T-helper 1 cell (primary cell): ENCODE measurements around the gene WSB2.
"Not testable (repeated sequence)": the region's sequence is repeated elsewhere in the genome, so short reads cannot be mapped to it uniquely, and the experiment has no call there.

ENCODE experiments used
- DNase-seq, 5 donors: peaks; one replicate each; pipeline ENCODE4 v3.0.0-alpha.2; 2012 to 2020
- total RNA-seq, 4 donors: gene quantifications; one replicate each; lab custom pipeline; 2026; lab: John Stamatoyannopoulos, UW

Gene WSB2
- total RNA-seq: 20.1 to 25.8 (median 22.3) reads per million in 4 donors

DNA sequence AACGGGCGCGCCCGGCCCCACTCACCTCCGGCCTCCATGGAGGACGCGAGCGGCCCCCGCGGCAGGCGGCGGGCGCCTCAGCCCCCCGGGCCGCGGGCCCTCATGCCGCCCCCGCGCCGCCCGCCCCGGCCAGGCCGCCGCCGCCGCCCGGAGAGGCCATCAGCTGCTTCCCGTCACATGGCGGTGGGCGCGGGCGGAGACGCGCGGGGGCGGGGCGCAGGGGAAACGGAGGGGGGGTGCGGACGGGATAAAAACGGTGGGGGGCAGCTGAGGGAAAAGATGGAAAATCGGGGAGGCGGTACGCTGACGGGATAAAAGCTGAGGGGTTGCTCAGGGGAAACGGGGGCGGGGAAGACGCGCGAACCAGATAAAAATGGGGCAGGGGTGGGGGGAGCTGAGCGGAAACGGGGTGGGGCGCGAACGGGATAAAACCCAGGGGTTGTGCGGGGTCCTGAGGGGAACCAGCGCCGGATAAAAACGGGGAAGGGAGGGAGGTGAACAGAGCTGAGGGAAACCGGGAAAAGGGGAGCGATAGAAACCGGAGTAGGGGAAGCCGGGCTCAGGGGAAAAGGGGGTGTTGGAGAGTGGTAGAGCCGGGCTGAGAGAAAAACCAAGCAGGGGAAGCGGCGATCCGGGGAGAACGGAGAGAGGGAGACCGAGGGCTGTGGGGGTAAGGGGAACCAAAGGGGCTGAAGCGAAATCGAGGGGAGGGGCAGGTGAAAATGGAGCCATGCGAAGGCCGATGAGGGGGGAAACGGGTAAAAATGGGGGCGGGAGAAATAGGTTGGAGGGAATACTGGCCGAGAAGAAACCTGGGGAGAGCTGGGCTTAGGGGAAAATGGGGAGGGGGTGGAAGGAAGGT, at the start of gene WSB2:
Gene WSB2 (minus strand): TSS at position 169 of the 862 bp plus-strand sequence. CDS start 131 bp downstream, at position 38.
- DNase-seq: peak; percentile 31 to 52 (median 38)

DNA sequence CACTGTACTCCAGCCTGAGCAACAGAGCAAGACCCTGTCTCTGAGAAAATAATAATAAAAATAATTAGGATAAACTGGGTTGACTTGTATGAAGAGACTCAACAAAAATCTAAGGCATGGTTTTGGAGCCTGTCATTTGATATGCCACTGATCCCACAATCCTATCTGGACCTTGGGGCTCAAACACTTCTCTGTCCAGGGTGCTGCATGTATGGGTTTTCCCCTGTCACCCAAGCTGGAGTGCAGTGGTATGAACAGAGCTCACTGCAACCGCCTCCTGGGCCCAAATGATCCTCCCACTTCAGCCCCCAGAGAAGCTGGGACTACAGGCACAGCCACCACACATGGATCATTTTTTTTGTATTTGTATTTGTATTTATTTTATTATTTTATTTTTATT, 48.1 kb upstream of the WSB2 start:
- DNase-seq: no peak

DNA sequence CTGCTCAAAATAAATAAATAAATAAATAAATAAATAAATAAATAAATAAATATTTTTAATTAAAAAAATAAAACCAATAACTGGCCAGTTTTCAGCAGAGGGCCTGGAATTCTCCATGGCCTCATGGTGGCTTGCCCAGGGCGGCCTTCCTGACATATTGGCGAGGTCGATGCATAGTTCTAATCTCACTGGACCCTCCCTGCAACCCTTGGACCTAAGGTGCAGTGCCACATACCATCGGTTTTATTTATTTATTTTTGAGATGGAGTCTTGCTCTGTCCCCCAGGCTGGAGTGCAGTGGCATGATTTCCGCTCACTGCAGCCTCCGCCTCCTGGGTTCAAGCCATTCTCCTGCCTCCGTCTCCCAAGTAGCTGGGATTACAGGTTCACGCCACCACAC, 46.7 kb upstream of the WSB2 start:
- no peak for DNase-seq

DNA sequence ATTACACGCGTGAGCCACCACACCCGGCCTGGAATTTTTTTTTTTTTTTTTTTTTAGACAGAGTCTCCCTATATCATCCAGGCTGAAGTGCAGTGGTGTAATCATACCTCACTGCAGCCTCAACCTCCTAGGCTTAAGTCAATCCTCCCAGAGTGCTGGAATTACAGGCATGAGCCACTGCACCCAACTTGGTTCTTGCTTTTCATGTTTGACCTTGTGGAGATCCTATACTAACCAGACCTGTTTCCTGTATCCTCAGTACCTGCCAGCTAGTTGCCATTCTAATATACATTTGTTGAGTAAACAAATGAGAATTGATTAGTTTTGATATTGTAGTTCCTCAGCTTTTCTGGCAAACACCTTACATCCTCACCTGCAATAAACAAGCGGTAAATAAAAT, 46.0 kb upstream of the WSB2 start:
- DNase-seq: no peak

DNA sequence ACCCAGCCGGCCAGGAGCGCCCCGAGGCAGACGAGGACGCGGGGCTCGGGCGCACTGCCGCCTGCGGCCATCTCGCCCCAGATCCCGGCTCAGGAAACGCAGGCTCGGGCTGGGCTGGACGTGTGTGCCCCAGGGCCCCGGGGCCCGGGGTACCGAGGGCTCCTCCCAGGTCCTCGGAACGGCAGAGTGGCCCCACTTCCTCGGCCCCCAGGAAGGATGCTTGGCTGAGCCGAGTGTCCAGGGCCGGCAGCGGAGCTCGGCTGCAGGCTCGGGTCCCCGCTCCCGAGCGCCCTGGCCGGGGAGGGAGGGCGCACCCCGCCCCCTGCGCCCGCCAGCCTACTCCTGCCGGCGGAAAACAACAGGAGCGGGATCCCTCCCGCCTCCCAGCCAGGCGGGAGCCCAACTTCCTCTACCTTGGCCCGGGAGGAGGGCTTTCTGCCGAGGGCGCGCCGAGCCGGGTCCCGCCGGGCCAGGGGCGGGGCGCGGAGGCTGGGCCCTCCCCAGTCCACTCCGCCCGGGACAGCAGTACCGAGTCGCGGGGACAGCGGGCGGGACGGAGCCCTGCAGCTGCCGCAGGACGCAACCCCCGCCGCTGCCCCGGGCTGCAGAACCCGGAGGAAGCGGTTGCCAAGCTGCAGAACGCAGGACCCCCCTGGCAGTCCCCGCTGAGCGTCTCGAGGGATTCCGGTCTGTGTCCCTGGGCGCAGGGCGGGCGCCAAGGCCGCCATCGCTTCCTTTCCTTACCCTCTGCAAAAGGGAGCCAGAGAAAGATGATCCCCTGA, 42.8 kb upstream of the WSB2 start, which contains the start of gene VSIG10:
Gene VSIG10 (minus strand): TSS at position 411 of the 782 bp plus-strand sequence. CDS start 340 bp downstream, at position 71.
- peak in 4 of 5 donors; percentile 3 to 13 (median 8) for DNase-seq

DNA sequence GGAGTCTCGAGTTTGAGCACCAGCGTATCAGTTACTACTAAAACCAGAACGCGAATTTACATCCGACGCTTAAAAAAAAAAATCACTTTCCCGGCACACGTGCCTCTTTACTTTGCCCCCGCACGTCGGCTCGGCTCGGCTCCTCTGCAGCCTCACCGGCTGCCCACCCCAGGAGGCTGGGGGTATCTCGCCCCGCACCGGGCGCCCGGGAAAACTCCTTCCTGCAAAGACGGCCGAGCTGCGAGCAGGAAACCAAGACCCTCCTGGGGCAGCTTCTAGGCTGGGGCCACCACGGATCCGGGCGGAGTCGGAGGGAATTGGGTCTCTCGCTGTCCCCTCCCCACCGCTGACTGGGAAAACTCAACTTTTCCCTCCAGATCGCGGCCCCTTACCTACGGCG, 42.2 kb upstream of the WSB2 start:
- no peak for DNase-seq

DNA sequence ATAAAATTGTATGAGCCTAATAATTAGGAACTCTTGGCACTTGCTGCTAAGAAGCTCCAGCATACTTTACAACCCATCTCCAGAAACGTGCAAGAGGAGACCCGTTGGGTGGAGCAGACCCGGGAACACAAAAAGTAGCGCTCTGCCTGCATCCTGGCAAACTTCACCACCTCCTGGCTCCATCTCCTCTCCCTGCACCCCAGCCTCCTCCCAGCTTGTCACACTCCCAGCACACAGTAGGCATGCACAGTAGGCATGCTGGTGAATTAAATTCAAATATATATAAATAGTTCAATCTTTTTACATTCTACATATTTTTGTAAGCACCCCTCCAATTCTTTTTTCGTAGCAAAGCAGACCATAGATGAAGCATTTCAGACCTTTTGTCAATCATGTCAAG, 41.6 kb upstream of the WSB2 start:
- no peak for DNase-seq

DNA sequence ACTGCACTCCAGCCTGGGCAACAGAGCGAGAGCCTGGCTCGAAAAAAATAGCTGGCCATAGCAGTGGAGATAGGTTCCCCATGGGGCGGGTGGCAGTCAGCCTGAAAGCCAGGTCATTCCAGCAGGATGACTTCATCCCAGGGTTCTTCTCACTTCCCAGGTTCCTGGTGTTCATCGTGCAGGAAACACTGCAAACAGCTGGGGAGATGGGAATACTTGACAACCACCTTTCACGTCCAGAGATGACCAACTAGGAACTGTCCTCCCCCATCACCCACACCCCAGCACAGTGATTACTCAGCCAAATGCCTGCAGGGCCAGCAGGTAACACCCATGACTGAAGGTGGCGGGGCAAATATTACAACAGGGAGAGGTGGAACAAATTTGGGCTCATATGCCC, 41.1 kb upstream of the WSB2 start:
- DNase-seq: no peak

DNA sequence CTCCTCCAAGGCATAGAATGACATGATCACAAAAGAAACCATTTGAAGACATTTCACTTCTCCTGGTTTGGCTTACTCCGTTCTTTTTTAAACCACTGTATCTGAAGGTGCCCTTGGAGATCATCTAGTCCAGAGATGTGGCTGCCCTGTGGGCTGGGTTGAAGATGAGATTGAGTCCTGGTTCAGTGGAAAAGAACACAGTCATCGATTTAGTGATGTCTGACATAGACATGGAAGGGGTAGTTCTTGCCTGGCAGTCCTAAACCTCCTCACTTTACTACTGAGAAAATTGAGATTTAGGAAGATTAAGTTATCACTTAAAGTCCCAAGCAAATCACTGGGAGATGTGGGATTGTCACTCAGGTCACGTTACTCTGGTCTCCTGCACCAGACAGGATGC, 40.1 kb upstream of the WSB2 start:
- DNase-seq: no peak

DNA sequence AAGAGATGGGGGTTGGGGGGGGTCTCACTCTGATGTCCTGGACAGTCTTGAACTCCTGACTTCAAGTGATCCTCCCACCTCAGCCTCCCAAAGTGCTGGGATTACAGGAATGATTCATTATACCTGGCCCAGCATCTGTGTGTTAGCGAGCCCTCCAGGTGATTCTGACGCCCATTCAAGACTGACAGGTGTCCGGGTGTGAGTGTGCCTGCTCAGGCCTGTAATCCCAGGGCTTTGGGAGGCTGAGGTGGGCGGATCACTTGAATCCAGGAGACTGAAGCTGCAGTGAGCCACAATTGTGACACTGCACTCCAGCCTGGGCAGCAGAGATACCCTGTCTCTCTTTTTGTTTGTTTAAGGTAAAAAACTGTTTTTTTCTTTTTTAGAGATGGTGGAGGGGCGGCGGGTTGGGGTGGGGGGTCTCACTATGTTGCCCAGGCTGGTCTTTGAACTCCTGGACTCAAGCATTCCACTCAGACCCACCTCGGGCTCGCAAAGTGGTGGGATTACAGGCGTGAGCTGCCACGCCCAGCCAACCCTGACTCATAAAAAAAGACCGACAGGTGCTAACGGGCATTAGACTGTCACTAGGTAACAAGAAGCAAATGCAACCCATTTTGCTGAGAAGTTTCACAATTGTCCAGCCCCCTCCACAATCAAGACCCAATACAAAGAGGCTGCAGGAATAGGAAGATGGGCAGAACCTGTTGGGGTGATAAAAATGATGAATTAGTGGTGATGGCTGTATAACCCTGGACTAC, 38.1 kb upstream of the WSB2 start:
- DNase-seq: no peak

DNA sequence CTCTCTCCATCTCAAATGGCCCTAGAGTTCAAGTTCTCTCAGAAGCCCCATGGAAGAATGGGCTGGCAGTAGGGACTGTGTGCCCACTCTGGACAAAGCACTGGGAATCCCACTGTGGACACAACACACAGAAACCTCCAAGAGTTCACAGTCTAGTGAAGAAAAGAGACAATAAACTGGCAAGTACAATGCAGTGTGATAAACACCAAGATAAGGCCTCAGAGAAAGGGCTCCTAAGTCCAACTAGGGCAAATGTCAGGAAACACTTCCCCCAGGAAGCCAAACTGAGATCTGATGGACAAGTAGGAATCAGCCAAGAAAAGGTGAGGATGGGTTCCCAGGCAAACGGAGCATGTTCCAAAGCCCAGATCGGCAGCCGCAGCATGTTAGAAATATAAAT, 37.4 kb upstream of the WSB2 start:
- no peak for DNase-seq

DNA sequence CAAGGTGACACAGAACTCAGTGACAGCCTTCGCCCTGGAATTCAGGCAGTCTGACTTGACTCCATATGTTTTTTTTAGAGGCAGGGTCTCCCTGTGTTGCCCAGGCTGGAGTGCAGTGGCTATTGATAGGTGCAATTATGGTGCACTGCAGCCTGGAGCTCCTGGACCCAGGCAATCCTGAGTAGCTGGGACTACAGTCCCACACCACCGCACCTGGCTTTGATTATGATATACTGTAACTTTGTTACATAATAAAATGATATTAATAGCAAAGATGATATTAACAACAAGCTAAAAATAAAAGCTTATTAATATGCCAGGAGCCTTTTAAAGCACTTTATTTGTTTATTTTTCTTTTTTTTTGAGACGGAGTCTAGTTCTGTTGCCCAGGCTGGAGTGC, 33.1 kb upstream of the WSB2 start:
- no peak for DNase-seq

DNA sequence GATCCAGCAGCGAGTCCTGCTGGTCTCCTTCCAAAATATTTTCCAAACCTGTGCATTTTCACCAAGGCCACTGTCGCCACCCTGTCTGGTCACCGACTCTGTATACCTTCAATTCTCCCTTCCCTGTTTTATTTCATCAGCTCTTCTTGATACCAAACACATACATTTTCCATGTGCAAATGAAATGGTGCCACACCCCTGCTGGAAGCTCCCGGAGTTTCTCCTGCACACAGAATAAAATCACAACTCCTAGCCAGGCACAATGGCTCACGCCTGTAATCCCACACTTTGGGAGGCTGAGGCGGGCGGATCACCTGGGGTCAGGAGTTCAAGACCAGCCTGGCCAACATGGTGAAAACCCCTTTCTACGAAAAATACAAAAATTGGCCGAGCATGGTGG, 28.8 kb upstream of the WSB2 start:
- no peak for DNase-seq

DNA sequence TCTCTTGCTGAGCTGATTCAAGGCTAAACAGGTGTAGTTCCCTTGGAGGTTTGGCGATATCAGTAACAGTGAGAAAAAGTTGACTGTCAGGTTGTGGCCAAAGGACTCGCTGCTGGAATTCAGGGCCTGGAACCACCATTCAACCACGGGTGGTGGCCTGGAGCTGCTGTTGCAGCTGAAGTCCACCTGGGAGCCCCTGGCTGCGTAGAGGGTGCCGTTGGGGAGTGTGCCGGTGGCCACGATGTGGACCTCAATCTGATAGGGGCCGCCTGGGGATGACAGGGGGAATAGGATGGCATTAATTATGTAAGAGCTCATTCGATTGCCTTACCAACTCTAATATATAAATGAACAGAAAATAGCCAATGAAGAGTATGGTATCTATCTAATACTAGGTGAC, 21.2 kb upstream of the WSB2 start:
- DNase-seq: no peak

DNA sequence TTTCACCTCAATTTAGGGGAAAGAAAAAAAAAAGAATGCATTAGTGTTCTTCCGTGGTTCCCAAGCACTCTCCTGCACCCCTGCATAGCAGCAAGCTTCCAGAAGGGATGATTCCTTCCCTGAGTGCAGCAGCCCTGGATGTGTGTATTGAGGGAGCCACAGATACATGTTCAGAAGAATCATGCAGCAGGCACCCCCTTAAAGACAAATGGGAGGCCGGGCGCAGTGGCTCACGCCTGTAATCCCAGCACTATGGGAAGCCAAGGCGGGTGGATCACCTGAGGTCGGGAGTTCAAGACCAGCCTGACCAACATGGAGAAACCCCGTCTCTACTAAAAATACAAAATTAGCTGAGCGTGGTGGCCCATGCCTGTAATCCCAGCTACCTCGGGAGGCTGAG, 20.5 kb upstream of the WSB2 start:
- not testable (repeated sequence) for DNase-seq

DNA sequence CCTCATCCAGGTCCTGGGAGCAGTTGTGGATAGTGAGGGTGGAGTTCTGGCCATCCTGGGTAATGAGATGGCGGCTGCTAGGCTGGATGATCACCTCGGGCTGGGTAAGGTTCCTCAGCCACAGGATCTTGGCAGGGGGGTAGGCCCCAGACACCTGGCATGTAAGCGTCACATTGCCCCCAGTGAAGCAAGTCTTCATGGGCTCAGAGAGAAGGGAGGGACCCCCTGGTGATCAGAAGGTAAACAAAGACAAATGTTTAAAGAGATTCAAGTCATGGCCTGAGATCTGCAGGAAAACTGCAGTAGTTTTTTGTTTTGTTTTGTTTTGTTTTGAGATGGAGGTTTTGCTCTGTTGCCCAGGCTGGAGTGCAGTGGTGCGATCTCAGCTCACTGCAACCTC, 12.8 kb upstream of the WSB2 start:
- no peak for DNase-seq

DNA sequence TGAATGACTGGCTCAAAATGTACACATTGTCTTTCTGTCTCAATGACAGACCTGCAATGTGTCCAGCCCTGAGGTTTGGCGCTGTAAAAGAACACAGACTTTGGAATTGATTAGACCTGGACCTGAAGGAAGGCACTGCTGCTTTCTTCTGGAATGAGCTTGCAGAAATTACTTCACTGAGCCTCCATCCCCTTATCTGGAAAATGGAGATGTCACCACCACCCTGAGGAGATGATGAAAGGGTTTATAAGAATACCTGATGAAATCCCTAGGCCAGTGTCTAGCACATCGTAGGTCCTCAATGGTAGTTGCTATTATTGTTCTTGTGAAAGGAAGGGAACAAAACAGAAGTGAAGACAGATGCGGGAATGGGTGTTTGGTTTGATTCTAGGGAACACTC, 9.7 kb upstream of the WSB2 start:
- no peak for DNase-seq

DNA sequence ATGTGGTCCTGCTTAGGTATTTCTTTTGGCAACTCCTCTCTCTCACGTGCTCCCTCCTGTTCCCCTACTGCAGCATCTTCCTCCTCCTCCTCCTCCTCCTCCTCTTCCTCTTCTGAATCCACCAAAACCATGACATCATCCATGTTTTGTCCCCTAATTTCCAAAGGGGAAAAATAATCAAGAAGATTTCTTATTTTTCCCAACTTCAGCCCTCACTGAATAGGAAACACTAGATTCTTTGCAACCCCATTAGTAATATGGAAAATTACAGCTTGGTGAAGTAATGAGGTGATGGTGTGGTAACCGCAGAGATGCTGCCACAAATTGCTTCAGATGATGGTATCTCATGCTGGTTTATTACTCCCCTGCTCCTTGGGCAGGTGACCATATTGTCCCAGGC, 7.5 kb upstream of the WSB2 start:
- no peak for DNase-seq

DNA sequence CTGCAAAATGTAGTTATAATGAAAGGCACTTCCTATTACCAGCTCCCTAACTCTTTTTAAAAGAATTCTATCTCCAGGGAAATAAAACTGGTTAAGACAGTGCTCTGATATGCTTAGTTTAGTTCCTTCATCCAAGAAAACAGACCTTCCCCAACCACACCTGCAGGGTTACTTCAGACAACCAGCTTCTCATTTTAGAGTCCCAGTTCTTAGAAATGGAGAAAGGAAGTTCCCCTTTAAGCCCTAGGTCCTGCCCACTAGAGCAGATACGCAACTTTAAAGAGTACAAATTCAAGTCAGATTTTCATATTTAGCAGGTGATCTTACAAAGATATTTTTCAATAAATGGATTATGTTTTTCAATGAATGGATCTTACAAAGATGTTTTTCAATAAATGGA, 4.4 kb upstream of the WSB2 start:
- no peak for DNase-seq

DNA sequence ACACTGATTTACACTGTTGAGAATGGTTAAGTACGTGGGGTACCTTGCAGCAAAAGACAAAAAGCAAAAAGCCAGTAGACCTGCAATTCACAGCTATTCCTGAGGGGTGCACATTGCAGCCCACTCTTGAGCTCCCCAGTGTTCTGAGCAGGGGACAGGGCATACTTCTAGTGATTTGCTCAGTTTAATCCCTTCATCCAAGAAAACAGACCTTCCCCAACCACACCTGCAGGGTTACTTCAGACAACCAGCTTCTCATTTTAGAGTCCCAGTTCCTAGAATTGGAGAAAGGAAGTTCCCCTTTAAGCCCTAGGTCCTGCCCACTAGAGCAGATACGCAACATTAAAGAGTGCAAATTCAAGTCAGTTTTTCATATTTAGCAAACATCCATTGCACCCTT, 3.6 kb upstream of the WSB2 start:
- peak in 1 of 5 donors; percentile 36 for DNase-seq

DNA sequence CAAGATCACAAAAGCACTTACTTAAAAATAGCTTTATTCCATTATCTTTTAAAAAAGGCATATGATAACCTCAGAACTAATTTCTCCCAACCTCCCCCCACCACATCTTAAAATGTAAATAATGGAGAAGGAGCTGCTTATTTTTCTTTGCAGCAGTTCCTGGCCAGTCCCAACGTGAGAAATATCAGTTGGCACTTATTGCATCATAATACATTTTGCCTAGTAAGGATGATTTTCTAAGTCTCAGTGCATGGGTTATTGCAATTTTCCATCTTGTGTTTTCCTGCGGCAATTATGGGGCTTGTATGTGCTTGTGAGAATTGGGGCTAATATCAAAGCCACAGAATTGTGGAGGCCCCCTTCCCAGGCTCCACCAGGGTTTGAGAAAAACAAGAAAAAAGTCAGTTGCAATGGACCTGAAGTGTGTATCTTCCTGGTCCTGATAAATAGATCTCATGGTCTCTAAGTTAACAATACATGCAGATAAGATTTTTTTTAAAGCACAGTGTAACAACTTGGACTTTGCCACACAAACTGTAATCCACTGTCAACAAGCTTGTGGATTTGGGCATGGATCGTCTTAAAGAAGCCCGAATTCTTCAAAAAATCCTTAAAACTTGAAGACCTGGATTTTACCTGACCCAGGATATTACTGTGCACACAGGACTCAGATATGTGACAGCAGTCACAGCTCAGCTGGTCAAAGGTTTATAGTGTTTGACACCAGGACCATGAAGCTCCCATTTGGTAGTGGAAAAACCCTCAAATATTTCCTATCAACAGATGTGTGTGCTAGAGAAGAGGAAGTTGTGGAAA, 2.8 kb upstream of the WSB2 start:
- no peak for DNase-seq
